ENCODE data around the gene MAPRE2. TPM values are rescaled to one million over a fixed set of nuclear protein-coding genes. Genes with fewer than 3 reads are reported as not detected.
A peak's percentile ranks its signal among the peaks of the same experiment; 100 is the strongest.

Gene MAPRE2
- total RNA-seq (10 to 100 TPM; 48.0 to 83.4 (median 72.5) TPM), polyA plus RNA-seq (10 to 100 TPM in 2 of 3 donors, 1 to 10 TPM in 1; 3.3 to 57.3 (median 13.7) TPM)
- long read RNA-seq, donor 1, full-length matches to known transcripts, result 17 of 29 reads
- long read RNA-seq, donor 1, partial matches to known transcripts, result 2 of 29 reads
- long read RNA-seq, donor 1, other reads (novel, unspliced or antisense), result 10 of 29 reads
- long read RNA-seq, donor 2, full-length matches to known transcripts, result 57 of 79 reads
- long read RNA-seq, donor 2, partial matches to known transcripts, result 21 of 79 reads
- long read RNA-seq, donor 2, other reads (novel, unspliced or antisense), result 1 of 79 reads

GRCh38 chr18:35040988-35041814, at the start of gene MAPRE2:
Gene MAPRE2, plus strand, starts transcription at chr18:35041413. Its CDS starts 127 bp downstream, at chr18:35041540.
- H3K4me1 ChIP-seq, result peaks cover 80% of the 10 kb centered on the region
- intact Hi-C loops (cut with DNase I), result loop anchor here in 1 of 2 donors (5.0 kb wide), 1 partner anchor 41 kb away; no protein-coding TSS in a partner anchor
- 0 to 1% (median 0%) methylated on average over 42 to 54 of the region's 54 CpGs for WGBS, 3 donors

GRCh38 chr18:34991561-34991960, 49.7 kb upstream of the MAPRE2 start:
- H3K36me3 ChIP-seq (ENCODE audit: insufficient read depth in 1 of 2, low read depth in 1 of 2), result peaks cover 0 to 19% of the 10 kb centered on the region in 2 donors
- ATAC-seq, result no peak
- TF ChIP-seq, protein P1, sequence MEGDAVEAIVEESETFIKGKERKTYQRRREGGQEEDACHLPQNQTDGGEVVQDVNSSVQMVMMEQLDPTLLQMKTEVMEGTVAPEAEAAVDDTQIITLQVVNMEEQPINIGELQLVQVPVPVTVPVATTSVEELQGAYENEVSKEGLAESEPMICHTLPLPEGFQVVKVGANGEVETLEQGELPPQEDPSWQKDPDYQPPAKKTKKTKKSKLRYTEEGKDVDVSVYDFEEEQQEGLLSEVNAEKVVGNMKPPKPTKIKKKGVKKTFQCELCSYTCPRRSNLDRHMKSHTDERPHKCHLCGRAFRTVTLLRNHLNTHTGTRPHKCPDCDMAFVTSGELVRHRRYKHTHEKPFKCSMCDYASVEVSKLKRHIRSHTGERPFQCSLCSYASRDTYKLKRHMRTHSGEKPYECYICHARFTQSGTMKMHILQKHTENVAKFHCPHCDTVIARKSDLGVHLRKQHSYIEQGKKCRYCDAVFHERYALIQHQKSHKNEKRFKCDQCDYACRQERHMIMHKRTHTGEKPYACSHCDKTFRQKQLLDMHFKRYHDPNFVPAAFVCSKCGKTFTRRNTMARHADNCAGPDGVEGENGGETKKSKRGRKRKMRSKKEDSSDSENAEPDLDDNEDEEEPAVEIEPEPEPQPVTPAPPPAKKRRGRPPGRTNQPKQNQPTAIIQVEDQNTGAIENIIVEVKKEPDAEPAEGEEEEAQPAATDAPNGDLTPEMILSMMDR (IDR thresholded peaks at IDR 0.05), result no peak

More at GRCh38 chr18:35040988-35041814, at the start of gene MAPRE2:
- Histone ChIP-seq H3K27ac (peak within 1 kb of the TSS; percentile 84), H3K36me3 (ENCODE audit: insufficient read depth in 1 of 2, low read depth in 1 of 2) (no peaks in the 10 kb centered on the region), H3K9me3 (no peaks in the 10 kb centered on the region), H3K4me3 (peak within 1 kb of the TSS; percentile 83), H3K27me3 (ENCODE audit: insufficient read depth in 3 of 3, low read length in 2 of 3) (no peaks in the 10 kb centered on the region)
- DNase-seq, result peak; percentile 99 to 100
- peak; percentile 95 to 98 (median 96) for ATAC-seq
- TF ChIP-seq, protein P1 (IDR thresholded peaks at IDR 0.05), result no peak

DNA sequence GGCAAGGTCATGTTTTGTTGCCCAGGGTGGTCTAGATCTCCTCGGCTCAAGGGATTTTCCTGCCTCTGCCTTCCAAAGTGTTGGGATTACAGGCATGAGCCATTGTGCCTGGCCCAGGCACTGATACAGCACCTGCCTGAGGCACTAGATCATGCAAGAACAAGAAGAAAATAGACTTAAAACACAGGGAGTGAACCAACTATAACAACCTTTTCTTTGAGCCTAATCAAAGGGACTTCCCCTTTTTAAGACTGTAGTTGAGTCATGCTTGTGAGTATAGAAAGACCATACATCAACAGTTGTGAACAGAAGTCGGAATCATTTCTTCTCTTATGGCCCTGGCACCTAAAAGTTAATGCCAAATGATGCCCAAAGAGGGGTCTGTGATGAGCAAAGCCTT, 47.9 kb upstream of the MAPRE2 start:
- H3K4me3 ChIP-seq, result no peak overlapping the region
- no peak for ATAC-seq
- 74 to 91% (median 84%) methylated on average over 2 of the region's 2 CpGs for WGBS, 3 donors
- H3K9me3 ChIP-seq, result no peaks in the 10 kb centered on the region
- no peak for DNase-seq
- H3K27ac ChIP-seq, result peak overlapping the region; percentile 33
- intact Hi-C loops (cut with DNase I), result no loop called here
- H3K27me3 ChIP-seq (ENCODE audit: insufficient read depth in 3 of 3, low read length in 2 of 3), result no peaks in the 10 kb centered on the region
- H3K4me1 ChIP-seq, result peaks cover 43% of the 10 kb centered on the region
- TF ChIP-seq, protein P1 (IDR thresholded peaks at IDR 0.05), result no peak
- peaks cover 0 to 17% of the 10 kb centered on the region in 2 donors for H3K36me3 ChIP-seq (ENCODE audit: insufficient read depth in 1 of 2, low read depth in 1 of 2)

More at GRCh38 chr18:34991561-34991960, 49.7 kb upstream of the MAPRE2 start:
- peak overlapping the region; percentile 78 for H3K27ac ChIP-seq
- H3K4me1 ChIP-seq, result peaks cover 43% of the 10 kb centered on the region
- H3K9me3 ChIP-seq, result no peaks in the 10 kb centered on the region
- DNase-seq, result no peak
- intact Hi-C loops (cut with DNase I), result loop anchor here in 1 of 2 donors (2.0 kb wide), 1 partner anchor 37 kb away; no protein-coding TSS in a partner anchor
- 93 to 99% (median 97%) methylated on average over 3 of the region's 3 CpGs for WGBS, 3 donors
- no peaks in the 10 kb centered on the region for H3K27me3 ChIP-seq (ENCODE audit: insufficient read depth in 3 of 3, low read length in 2 of 3)
- H3K4me3 ChIP-seq, result peak overlapping the region; percentile 22

GRCh38 chr18:34995746-34996145, 45.5 kb upstream of the MAPRE2 start:
- intact Hi-C loops (cut with DNase I), result no loop called here
- DNase-seq (no peak), ATAC-seq (no peak)
- H3K36me3 ChIP-seq (ENCODE audit: insufficient read depth in 1 of 2, low read depth in 1 of 2), result peaks cover 0 to 12% of the 10 kb centered on the region in 2 donors
- 95 to 97% (median 96%) methylated on average over 5 of the region's 5 CpGs for WGBS, 3 donors
- H3K27ac ChIP-seq, result no peak overlapping the region
- peaks cover 45% of the 10 kb centered on the region for H3K4me1 ChIP-seq
- no peaks in the 10 kb centered on the region for H3K9me3 ChIP-seq
- no peaks in the 10 kb centered on the region for H3K27me3 ChIP-seq (ENCODE audit: insufficient read depth in 3 of 3, low read length in 2 of 3)
- no peak overlapping the region for H3K4me3 ChIP-seq
- TF ChIP-seq, protein P1 (IDR thresholded peaks at IDR 0.05), result no peak

All from psoas muscle (tissue), 8 donors.